Hippocampal formation (tissue), 2 donors: ENCODE data around the gene GINS1.
"Not testable (repeated sequence)": the region's sequence is repeated elsewhere in the genome, so short reads cannot be mapped to it uniquely, and the experiment has no call there.

Source experiments
- DNase-seq, 2 donors: peaks; one replicate each; lab custom pipeline; 2025; lab: John Stamatoyannopoulos, UW

The GINS1 gene

DNA sequence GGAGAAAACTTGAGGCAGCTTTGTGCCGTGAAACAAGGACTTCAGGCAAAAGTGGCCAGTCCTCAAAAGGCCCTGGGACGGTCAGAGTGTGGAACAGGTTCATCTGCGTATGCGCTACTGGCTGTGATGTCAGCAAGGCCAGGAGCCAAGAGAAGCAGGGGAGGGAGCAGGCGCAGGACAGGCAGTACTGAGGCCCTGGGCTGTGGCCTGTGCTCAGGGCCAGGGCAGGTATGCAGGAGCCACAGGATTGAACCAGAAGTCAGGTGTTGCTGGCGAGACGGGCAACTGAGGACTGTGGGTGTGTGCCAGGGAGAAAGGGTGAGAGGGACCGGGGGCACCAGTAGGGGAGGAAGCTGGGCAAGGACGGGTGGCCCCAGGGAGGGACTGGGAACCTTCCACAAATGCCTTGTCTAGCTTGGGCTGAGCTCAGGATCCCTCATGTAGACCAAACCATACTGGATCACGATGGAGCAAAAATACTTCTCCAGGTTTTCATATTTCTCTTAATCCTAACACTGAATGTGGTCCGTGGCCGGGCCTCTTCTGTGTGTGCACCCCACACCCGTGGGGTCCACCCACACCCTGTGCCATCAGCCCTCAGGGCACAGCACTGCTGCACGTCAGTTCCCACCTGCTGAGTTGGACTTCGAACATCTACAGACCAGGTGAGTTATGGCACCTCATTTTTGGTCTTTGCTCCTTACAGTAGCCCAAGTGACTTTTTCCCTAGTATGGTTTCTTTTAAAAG is 46.9 kb downstream of the GINS1 start:
- no peak for DNase-seq

DNA sequence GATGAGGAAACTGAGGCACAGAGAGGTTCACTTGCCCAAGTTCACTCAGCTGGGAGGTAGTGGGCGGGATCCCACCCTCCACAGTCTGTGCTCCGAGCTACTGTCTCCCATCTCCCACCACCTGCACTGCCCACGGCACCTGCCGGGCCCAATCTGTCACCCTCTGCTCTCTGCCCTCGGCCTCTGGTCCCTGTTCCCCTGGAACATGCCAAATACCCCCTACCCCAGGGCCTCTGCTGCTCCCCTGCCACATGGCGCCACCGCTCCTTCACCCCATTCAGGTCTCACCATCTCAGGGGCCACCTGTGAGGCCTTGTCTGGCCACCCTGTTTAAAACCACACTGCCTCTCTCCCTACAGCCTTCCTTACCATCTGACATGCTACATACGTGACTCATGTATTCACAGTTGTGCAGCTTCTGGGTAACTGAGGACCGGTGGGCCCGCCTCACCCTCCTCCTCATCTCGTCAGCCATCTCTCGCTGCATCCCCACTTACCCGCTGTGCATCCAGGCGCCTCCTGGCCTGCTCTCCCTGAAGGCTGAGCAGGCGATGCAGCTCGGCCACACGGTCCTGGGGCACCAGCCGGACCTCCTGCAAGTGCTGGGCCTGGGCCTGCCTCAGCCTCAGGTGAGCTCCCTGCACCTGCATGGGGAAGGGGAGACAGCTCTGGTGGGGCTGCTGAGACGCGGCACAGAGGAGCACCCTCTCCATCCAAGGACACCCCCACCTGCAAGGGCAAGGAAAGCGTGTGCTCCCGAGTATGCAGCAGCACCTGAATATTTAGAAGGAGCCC is 50.6 kb downstream of the GINS1 start:
- DNase-seq = no peak

GRCh38 chr20:25459111-25459830 is 51.8 kb downstream of the GINS1 start:
- no peak for DNase-seq

- DNase-seq = no peak
These were observed 52.6 kb downstream of the GINS1 start for GRCh38 chr20:25459916-25460535.

DNA sequence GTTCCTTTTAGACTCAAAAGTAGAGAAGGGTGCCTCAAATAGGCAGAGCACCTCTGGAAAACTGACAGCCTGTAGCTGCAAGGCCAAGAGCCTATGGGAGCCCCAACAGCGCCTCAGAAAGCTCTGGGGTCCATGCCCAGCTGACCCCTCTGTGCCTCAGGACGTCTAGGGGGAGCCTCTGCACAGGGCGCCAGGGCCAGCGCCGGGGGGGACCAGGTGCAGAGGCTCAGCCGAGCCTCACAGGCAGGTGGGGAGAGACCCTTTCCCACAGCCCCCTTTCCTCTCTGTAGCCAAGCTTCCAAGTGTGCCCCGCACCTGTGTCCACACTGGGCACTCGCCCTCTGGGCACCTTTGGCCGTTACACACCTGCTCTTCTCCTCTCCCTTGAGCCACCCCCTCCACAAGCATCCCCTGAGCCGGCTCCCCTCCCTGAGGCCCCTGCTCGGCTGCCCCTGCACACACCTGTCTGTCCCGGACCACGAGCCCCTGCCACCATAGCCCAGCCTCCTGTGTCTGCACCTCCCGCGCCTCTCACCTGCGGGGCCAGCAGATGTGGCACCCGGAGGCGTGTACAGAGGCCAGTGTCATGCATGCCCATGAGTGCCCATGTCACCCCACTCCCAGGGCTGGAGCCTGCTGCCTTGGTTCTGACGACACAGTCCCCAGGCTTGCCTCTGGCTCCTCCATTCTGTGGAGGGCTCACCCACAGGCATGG is 53.2 kb downstream of the GINS1 start:
- DNase-seq = no peak

GRCh38 chr20:25461281-25461650 is 53.8 kb downstream of the GINS1 start:
- DNase-seq = no peak

GRCh38 chr20:25461786-25462545 is 54.5 kb downstream of the GINS1 start:
- DNase-seq = no peak

DNA sequence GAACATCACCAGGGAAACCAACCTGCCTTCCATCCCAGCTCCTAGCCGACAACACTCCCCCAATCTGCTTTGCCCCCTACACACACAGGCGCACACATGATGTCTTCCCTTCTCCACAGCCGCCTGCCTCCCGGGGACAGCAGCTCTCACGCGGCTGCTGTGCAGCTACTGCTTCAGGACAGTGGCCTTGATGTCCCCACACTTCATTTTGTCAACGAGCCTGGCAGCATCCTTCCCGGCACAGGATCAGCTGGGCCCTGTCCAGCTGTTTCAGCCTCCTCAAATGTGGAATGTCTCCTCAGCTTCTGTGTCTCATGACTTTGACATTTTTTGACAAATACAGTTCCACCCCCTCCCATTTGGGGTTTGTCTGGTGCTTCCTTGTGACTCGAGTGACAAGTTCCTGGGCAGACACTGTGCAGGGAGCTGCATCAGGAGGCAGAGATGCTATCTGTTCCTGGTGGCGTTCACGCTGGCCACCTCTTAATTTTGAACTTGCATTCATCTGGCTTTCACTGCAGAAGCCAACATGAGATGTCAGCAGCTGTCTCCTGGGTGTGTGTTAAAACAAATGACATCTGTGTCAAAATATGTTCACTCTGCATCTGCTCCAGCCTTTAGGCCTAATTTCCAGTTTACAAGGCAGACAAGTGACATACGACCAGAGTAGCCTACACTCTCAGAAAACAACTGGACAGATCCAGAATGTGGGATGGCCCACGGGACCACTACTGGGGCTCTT is 57.2 kb downstream of the GINS1 start:
- no peak for DNase-seq

GRCh38 chr20:25465243-25466135 is 58.0 kb downstream of the GINS1 start:
- DNase-seq = no peak

GRCh38 chr20:25466846-25467245 is 59.4 kb downstream of the GINS1 start:
- DNase-seq = no peak

GRCh38 chr20:25467441-25467840 is 60.0 kb downstream of the GINS1 start:
- DNase-seq = no peak

- no peak for DNase-seq
These were observed 60.9 kb downstream of the GINS1 start for GRCh38 chr20:25468126-25469075.

DNA sequence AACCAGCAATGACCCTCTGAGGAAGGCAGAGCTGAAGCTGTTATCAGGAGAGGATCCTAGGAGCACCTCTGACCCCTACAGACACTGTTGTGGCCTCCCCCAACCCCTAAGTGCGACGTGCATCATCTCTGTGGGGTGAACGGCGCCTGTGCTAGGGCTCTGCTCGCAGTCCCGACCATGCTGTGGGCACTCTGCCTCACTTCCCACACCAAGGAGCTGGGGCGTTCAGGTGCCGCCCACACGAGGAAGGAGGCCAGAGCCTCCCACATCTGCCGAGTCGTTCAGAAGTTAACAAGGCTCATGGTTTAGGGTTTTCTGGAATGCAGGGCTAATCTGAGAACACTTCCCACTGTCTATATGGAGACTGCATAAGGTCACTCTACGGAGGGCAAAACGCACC is 62.1 kb downstream of the GINS1 start:
- DNase-seq = no peak

GRCh38 chr20:25470045-25470444 is 62.6 kb downstream of the GINS1 start:
- DNase-seq = no peak

- no peak for DNase-seq
These were observed 63.5 kb downstream of the GINS1 start for GRCh38 chr20:25471020-25471419.

GRCh38 chr20:25473297-25473696 is 65.8 kb downstream of the GINS1 start:
- not testable (repeated sequence) for DNase-seq

GRCh38 chr20:25476106-25477013 is 68.9 kb downstream of the GINS1 start:
- no peak for DNase-seq
